Tibial nerve (tissue), 3 donors: ENCODE data around the gene ADK.

ENCODE experiments used
- POLR2A ChIP-seq, 2 donors: fragments of 450-650 bp; IDR thresholded peaks; one replicate each; pipeline ENCODE4 v1.6.1; 2017; ENCODE audit warnings: antibody characterized with exemption in 2 of 2, mild to moderate bottlenecking in 2 of 2, moderate library complexity in 2 of 2
- TF ChIP-seq, protein P1 (sequence below), 5 experiments: fragments of 200-600 bp in 3 of 5; fragments of 450-650 bp in 2 of 5; sonication (generic) in 3 of 5; IDR thresholded peaks; one replicate each; pipeline ENCODE4 v1.5.1; 2016 to 2019; ENCODE audit warnings: antibody characterized with exemption in 5 of 5, mild to moderate bottlenecking in 3 of 5, moderate library complexity in 2 of 5

GRCh38 chr10:74244807-74245206 lies 93.8 kb downstream of the ADK start:
- TF ChIP-seq, protein P1, sequence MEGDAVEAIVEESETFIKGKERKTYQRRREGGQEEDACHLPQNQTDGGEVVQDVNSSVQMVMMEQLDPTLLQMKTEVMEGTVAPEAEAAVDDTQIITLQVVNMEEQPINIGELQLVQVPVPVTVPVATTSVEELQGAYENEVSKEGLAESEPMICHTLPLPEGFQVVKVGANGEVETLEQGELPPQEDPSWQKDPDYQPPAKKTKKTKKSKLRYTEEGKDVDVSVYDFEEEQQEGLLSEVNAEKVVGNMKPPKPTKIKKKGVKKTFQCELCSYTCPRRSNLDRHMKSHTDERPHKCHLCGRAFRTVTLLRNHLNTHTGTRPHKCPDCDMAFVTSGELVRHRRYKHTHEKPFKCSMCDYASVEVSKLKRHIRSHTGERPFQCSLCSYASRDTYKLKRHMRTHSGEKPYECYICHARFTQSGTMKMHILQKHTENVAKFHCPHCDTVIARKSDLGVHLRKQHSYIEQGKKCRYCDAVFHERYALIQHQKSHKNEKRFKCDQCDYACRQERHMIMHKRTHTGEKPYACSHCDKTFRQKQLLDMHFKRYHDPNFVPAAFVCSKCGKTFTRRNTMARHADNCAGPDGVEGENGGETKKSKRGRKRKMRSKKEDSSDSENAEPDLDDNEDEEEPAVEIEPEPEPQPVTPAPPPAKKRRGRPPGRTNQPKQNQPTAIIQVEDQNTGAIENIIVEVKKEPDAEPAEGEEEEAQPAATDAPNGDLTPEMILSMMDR (IDR thresholded peaks at IDR 0.05) = no peak
- TF ChIP-seq POLR2A (IDR thresholded peaks at IDR 0.05) = no peak
